ES-I3 (cell line): Measurements from ENCODE around the gene AASDHPPT.

Experiments used
- H3K36me3 ChIP-seq: 2 replicates; pipeline ENCODE4 v1.6.1; 2013; ENCODE audit warnings: mild to moderate bottlenecking, low read length, control low read depth, moderate library complexity; ENCODE audit not compliant: insufficient read depth
- H3K4me1 ChIP-seq: 2 replicates; pipeline ENCODE4 v1.6.1; 2013; ENCODE audit warnings: mild to moderate bottlenecking, control low read depth, low read length; ENCODE audit not compliant: insufficient read depth
- H3K9ac ChIP-seq: 2 replicates; pipeline ENCODE4 v1.6.1; 2013; ENCODE audit warnings: low read depth, mild to moderate bottlenecking, low read length, moderate library complexity
- H3K9me3 ChIP-seq: 2 replicates; pipeline ENCODE4 v1.6.1; 2013; ENCODE audit warnings: mild to moderate bottlenecking, low read length, moderate library complexity; ENCODE audit not compliant: control insufficient read depth, insufficient read depth

Gene AASDHPPT

DNA sequence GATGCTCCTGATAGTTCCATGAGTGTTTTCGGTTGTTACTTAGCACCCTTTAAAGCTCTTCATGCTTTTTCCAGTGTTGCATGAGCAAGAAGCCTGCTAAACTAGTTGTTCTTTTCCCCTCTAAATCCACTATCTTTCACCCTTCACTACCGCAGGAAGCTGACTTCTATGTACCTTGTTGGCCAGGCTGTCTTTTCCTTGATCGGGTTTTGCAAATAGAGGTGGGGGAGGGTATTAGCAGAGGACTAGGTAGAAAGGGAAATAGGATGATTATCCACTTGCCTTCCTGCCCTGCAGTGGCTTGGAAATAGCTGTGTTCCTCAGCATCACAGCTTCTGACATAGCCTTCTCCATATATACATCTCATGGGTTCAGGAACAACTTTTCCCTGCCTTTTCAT, 23.9 kb downstream of the AASDHPPT start:
- Histone ChIP-seq H3K9me3 (no peaks in the 10 kb centered on the region), H3K36me3 (0 out of 2 replicates have a peak, but pooled peaks cover 3% of the 10 kb centered on the region), H3K9ac (no peak overlapping the region), H3K4me1 (peaks cover 2% of the 10 kb centered on the region; the same call in 1 of the 2 replicates)

DNA sequence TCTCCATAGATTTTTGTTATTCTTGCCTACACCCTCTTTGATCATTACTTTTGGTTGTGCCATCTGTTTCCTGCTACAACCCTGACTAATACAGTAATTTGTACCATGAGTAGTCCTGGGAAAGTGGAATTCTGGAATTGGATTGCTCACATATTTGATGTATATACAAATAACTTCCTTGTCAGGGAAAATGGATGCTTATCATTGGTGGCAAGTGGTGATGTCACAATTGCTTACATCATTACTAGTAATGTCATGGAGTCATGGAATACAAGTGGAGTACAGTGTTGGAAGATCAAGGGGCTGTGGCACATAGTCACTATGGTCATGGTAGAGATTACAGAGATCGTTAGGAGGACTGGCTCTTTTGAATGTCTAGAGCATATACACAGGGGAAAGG, 24.4 kb downstream of the AASDHPPT start:
- no peak overlapping the region for H3K9ac ChIP-seq
- no peaks in the 10 kb centered on the region for H3K9me3 ChIP-seq

GRCh38 chr11:106105986-106106385, 28.5 kb downstream of the AASDHPPT start:
- Histone ChIP-seq H3K9me3 (no peaks in the 10 kb centered on the region; the same call in 1 of the 2 replicates), H3K9ac (no peak overlapping the region), H3K36me3 (no peaks in the 10 kb centered on the region), H3K4me1 (peaks cover 1% of the 10 kb centered on the region; the same call in 1 of the 2 replicates)

More for the DNA sequence above, 24.4 kb downstream of the AASDHPPT start:
- 0 out of 2 replicates have a peak, but pooled peaks cover 3% of the 10 kb centered on the region for H3K36me3 ChIP-seq
- H3K4me1 ChIP-seq: peaks cover 2% of the 10 kb centered on the region; the same call in 1 of the 2 replicates

DNA sequence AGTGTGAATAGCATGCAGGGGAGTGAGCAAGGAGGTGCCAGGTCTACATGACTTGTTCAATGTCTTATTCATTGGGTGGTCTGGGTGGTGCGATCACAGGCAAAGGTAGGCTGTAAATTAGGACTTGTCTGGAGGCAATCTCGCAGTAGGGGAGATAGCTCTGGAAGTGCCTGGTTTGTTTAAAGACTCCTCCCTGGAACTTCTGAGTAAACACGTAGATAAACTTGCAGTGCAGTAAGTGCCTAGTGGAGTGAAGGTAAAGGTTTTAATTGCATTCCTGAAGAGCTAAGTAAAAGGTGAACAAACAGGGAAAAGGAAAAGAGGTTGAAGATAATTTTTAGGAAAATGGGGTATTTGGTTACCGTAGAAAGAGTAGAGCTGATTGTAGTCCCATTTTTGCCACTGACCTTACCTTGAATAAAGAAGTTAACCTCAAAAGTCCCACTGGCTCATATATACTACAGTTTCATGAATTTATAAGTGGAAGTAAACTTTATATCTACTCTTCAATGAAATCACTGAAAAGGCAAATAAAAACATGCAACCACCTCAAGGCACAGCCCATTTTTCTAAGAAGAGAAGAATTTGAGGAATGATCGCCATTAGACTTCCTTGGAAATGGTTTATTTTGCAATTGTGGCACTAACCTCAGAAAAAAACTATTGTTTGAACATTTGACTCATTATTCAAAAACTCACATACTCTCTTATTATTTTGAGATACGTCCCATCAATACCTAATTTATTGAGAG, 44.3 kb downstream of the AASDHPPT start:
- H3K36me3 ChIP-seq: no peaks in the 10 kb centered on the region

GRCh38 chr11:106127604-106128003, 50.1 kb downstream of the AASDHPPT start:
- H3K9me3 ChIP-seq: no peaks in the 10 kb centered on the region

More for the DNA sequence above, 44.3 kb downstream of the AASDHPPT start:
- Histone ChIP-seq H3K9ac (no peak overlapping the region), H3K9me3 (no peaks in the 10 kb centered on the region), H3K4me1 (no peaks in the 10 kb centered on the region)

DNA sequence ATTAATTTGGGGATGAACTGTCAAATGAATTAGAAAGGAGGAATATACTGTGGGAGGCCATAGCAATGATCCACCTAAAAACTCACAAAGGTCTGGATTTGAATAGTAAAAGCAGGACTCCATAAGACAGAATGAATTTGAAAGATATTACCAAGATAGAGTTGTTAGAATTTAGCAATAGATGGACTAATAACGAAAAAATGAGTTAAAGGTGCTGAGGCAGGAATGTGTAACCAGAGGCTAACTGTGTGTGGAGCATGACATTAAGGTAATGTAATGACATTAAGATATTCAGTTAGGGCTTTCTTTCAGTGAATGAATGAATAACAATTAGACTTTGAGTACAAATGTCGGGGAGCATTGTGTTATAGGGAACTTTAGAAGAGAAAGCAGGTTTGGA, 51.3 kb downstream of the AASDHPPT start:
- no peaks in the 10 kb centered on the region for H3K36me3 ChIP-seq
- H3K9me3 ChIP-seq: no peaks in the 10 kb centered on the region
- H3K4me1 ChIP-seq: peaks cover 17% of the 10 kb centered on the region; the same call in 1 of the 2 replicates
- no peak overlapping the region for H3K9ac ChIP-seq

More at GRCh38 chr11:106127604-106128003, 50.1 kb downstream of the AASDHPPT start:
- Histone ChIP-seq H3K36me3 (no peaks in the 10 kb centered on the region), H3K4me1 (peaks cover 17% of the 10 kb centered on the region; the same call in 1 of the 2 replicates), H3K9ac (no peak overlapping the region)

GRCh38 chr11:106131998-106132397, 54.5 kb downstream of the AASDHPPT start:
- Histone ChIP-seq H3K4me1 (peaks cover 17% of the 10 kb centered on the region; the same call in 1 of the 2 replicates), H3K9me3 (no peaks in the 10 kb centered on the region), H3K9ac (no peak overlapping the region), H3K36me3 (no peaks in the 10 kb centered on the region)

- no peak overlapping the region for H3K9ac ChIP-seq
- peaks cover 17% of the 10 kb centered on the region; the same call in 1 of the 2 replicates for H3K4me1 ChIP-seq
- no peaks in the 10 kb centered on the region for H3K9me3 ChIP-seq
- no peaks in the 10 kb centered on the region for H3K36me3 ChIP-seq
Measured at GRCh38 chr11:106132582-106133354, 55.3 kb downstream of the AASDHPPT start.

DNA sequence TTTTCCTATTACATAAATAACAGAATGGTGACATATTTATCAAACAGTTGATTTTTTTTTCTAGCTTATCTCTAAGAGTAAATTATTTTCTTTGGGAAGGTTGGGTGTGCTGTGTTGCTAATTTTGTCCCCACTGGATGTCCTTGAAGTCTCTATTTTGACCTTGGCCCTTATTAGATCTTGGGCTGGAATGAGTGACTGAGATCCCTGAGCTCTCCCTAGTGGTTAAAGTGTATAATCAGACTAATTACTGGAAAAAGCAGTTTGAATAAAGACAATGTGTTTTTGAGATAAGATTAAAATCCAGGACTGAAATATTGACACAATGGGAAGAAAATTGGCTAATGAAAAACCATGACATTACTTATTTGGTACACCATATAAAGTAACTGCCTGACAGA, 56.1 kb downstream of the AASDHPPT start:
- no peaks in the 10 kb centered on the region for H3K36me3 ChIP-seq
- H3K4me1 ChIP-seq: peaks cover 17% of the 10 kb centered on the region; the same call in 1 of the 2 replicates
- H3K9me3 ChIP-seq: no peaks in the 10 kb centered on the region
- H3K9ac ChIP-seq: no peak overlapping the region

DNA sequence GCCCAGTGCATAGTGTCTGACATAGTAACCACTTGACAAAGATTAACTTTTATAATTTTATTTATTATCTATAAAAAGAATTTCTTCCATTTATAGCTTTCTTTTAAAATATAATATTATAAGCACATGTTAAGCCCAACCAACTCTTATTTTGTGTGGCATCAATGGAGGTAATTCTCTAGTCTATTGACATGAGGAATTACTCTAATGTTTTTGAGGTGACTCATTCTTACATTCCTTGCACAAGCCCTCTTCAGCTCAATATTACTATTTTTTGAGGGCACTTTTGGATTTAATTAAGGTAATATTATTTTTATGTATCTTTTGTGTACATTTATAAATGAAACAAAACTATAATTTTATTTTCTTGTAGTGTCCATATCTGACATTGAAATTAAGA, 59.6 kb downstream of the AASDHPPT start:
- Histone ChIP-seq H3K4me1 (peaks cover 5% of the 10 kb centered on the region; the same call in 1 of the 2 replicates), H3K9me3 (no peaks in the 10 kb centered on the region), H3K36me3 (no peaks in the 10 kb centered on the region), H3K9ac (no peak overlapping the region)

DNA sequence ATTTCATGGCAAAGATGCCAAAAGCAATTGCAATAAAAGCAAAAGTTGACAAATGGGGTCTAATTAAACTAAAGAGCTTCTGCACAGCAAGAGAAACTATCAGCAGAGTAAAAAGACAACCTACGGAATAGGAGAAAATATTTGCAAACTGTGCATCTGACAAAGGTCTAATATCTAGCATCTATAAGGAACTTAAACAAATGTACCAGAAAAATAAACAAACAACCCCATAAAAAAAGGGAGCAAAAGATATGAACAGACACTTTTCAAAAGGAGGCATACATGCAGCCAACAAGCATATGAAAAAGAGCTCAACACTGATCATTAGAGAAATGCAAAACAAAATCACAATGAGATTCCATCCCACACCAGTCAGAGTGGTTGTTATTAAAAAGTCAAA, 60.3 kb downstream of the AASDHPPT start:
- no peaks in the 10 kb centered on the region for H3K36me3 ChIP-seq
- H3K9me3 ChIP-seq: no peaks in the 10 kb centered on the region
- no peak overlapping the region for H3K9ac ChIP-seq

More for the DNA sequence above, 60.3 kb downstream of the AASDHPPT start:
- no peaks in the 10 kb centered on the region for H3K4me1 ChIP-seq
